Measurements from ENCODE around the gene TENM4.

The TENM4 gene

DNA sequence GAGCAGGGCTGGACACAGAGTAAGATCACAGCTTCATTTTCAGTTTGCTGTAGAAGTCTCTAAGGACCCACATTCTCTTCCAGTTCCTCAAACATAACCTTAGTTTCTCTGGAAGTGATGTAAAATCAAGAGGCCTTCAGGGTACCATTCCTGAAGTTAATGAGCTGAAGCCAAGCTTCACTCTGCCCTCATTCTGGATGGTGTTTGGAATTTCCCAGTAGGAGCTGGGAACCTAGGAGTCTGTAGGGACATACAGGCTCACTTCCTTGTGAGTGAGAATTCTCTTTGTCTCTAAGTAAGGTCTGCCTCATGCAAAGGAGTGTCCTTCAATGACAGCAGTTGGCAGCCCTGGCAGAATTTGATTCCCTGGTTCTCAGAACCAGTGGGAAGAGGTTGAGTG lies 723.8 kb downstream of the TENM4 start:
- TF ChIP-seq, protein P1, sequence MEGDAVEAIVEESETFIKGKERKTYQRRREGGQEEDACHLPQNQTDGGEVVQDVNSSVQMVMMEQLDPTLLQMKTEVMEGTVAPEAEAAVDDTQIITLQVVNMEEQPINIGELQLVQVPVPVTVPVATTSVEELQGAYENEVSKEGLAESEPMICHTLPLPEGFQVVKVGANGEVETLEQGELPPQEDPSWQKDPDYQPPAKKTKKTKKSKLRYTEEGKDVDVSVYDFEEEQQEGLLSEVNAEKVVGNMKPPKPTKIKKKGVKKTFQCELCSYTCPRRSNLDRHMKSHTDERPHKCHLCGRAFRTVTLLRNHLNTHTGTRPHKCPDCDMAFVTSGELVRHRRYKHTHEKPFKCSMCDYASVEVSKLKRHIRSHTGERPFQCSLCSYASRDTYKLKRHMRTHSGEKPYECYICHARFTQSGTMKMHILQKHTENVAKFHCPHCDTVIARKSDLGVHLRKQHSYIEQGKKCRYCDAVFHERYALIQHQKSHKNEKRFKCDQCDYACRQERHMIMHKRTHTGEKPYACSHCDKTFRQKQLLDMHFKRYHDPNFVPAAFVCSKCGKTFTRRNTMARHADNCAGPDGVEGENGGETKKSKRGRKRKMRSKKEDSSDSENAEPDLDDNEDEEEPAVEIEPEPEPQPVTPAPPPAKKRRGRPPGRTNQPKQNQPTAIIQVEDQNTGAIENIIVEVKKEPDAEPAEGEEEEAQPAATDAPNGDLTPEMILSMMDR (IDR thresholded peaks at IDR 0.05; ENCODE audit: low read depth, low read length, missing control alignments), result no peak
- no peak for DNase-seq (ENCODE audit: low read depth)

DNA sequence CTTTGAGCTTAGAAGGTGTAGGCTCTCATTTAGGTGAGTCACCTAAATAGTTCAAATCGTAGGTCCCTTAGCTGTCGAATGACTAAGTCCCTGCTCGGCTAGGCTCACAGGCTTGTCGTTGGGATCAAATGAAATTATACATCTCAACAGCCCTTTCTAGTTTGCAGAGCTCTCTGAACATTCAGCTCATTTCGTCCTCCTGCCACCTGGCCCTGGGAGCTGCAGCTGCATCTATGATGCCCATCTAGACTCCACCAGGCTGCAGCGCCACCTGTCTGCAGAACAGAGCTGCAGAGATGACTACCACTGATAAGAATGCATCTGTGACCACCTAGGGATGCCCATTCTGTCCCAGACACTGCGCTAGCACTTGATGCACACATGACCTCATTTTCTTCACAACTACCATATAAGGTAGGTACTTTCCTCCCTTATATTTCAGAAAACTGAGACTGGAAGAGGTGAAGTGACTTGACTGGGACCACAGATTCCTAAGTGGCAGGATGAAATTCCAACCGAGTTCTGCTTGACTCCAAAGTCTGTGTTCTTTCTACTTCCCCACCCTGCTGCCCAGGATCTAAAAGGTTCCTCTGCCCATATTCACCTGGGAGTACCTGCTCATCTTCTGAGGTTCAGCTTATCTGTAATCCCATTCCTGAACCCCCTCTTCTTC lies 725.1 kb downstream of the TENM4 start:
- TF ChIP-seq, protein P1 (IDR thresholded peaks at IDR 0.05; ENCODE audit: low read depth, low read length, missing control alignments), result peak; percentile 90
- peak; percentile 3 for DNase-seq (ENCODE audit: low read depth)

More for the DNA sequence above, 723.8 kb downstream of the TENM4 start:
- no peak overlapping the region for H3K4me3 ChIP-seq (ENCODE audit: low read depth, low read length)

DNA sequence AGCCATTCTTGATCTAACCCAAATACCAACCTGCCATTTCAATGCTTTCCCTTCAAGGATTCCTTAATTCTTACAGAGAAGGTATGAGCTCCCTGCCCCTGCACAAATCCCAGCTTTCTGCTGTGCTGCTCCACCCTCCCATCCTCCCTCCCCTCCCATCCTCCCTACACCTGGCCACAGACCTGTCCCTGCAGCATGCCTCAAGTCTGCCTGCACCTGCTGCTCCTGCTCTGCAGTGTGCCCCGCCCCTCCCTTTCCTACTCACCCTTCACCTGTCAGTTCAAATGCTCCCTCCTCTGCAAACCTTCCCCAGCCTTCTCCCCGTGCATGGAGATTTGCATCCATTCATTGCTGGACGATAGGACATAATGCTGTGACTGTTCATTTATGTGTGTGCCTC lies 726.3 kb downstream of the TENM4 start:
- no peak for DNase-seq (ENCODE audit: low read depth)
- TF ChIP-seq, protein P1 (IDR thresholded peaks at IDR 0.05; ENCODE audit: low read depth, low read length, missing control alignments), result no peak
- H3K4me3 ChIP-seq (ENCODE audit: low read depth, low read length), result no peak overlapping the region

More for the DNA sequence above, 725.1 kb downstream of the TENM4 start:
- no peak overlapping the region for H3K4me3 ChIP-seq (ENCODE audit: low read depth, low read length)

DNA sequence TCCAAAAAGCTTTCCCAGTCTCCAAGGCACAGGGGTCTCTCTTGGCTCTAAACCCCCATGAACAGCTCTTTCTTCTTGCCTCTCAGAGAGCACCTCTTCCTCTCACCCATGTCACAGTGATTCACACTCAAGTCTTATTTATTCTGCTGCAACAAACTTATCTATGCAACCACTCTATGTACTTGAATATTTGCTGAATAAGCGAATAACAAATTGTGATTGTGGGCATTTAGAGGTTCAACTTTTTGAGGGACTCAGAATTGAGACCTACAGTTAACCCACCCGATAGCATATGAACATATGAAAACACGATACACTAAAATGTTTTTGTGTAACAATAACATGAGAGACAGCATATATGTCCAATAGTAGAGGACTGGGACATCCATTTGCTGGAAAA lies 729.1 kb downstream of the TENM4 start:
- TF ChIP-seq, protein P1 (IDR thresholded peaks at IDR 0.05; ENCODE audit: low read depth, low read length, missing control alignments), result no peak
- DNase-seq (ENCODE audit: low read depth), result no peak
- no peak overlapping the region for H3K4me3 ChIP-seq (ENCODE audit: low read depth, low read length)

DNA sequence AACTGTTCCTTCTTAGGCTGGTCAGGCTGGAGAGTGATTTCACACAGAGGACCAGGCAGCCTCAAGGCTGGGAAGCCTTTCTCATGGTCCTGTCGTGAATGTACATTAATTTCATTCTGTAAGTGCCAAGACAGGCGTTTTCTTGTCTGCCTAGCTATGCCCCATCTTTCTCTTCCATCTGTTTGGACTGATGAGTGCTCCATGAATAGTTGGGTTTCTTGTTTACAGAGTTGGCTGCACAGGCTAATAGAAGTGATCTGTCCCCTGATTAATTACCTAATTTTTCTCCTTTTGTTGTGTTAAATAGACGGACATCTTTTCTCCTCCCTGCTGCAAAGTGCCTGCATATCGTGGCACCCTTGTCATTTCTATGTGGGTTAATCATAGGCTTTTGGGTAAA lies 730.4 kb downstream of the TENM4 start:
- DNase-seq (ENCODE audit: low read depth), result no peak
- TF ChIP-seq, protein P1 (IDR thresholded peaks at IDR 0.05; ENCODE audit: low read depth, low read length, missing control alignments), result no peak
- no peak overlapping the region for H3K4me3 ChIP-seq (ENCODE audit: low read depth, low read length)

DNA sequence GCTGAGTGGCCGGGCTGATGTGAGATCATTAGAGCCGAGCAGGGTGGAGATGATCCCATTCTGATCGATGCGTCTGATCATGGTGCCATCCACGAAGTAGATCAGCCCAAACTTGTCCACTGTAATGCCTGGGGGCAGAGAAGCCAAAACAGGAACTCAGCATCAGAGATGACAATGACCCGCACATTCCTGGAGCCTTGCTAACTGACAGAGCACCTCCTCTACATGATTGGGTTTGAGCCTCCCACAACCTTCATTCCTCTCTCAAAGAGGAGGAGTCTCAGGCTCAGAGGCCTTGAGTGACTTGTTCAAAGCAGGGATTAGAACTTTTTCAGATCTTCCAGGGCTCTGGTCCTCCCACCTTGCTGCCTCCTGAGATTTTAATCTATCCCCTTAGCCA lies 732.4 kb downstream of the TENM4 start:
- no peak overlapping the region for H3K4me3 ChIP-seq (ENCODE audit: low read depth, low read length)
- no peak for DNase-seq (ENCODE audit: low read depth)
- TF ChIP-seq, protein P1 (IDR thresholded peaks at IDR 0.05; ENCODE audit: low read depth, low read length, missing control alignments), result no peak

DNA sequence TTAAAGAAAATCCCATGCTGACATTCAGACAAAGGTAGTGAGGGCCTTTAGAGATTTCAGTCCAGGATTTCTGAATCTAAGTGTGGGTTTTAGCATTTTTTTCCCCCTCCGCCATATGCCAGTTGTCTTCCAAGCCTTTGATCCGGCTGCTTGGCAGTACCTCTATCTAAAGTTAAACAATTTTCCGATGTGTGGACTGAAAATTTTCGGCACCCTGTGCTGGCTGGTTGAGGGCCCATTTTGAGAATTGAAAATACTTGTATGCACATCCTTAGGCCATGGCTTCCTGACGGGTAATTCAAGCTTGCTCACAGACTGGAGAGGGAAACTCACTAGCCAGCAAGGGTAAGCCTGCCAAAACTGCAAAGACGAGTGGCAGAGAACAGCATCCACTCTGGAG lies 734.3 kb downstream of the TENM4 start:
- DNase-seq (ENCODE audit: low read depth), result no peak
- H3K4me3 ChIP-seq (ENCODE audit: low read depth, low read length), result no peak overlapping the region
- TF ChIP-seq, protein P1 (IDR thresholded peaks at IDR 0.05; ENCODE audit: low read depth, low read length, missing control alignments), result no peak
